GM12865 (cell line): ENCODE data around the gene RGS16.

ENCODE experiments used
- DNase-seq: peaks from one replicate; pipeline ENCODE4 v3.0.0; 2010; ENCODE audit warnings: low read depth
- H3K4me3 ChIP-seq: 2 replicates; pipeline ENCODE4 v1.5.1; 2011; ENCODE audit warnings: mild to moderate bottlenecking, low read depth, low read length, control low read depth
- CTCF ChIP-seq: IDR thresholded peaks from 2 replicates; pipeline ENCODE4 v1.5.1; 2011; ENCODE audit warnings: low read length, control low read depth, low read depth, inconsistent platforms; ENCODE audit not compliant: insufficient read depth; ENCODE audit errors: missing control alignments

The RGS16 gene

GRCh38 chr1:182611326-182611725 lies 7.1 kb upstream of the RGS16 start:
- TF ChIP-seq CTCF = no peak
- peak overlapping the region; percentile 34 for H3K4me3 ChIP-seq
- peak; percentile 80 for DNase-seq

- TF ChIP-seq CTCF = no peak
- peak overlapping the region; percentile 34 for H3K4me3 ChIP-seq
Observed at GRCh38 chr1:182610606-182611194, 6.5 kb upstream of the RGS16 start.

GRCh38 chr1:182608845-182609610 lies 4.8 kb upstream of the RGS16 start:
- TF ChIP-seq CTCF = no peak
- DNase-seq = peak; percentile 65

More at GRCh38 chr1:182610606-182611194, 6.5 kb upstream of the RGS16 start:
- no peak for DNase-seq

GRCh38 chr1:182608236-182608635 lies 4.0 kb upstream of the RGS16 start:
- TF ChIP-seq CTCF = no peak
- no peak for DNase-seq
- no peak overlapping the region for H3K4me3 ChIP-seq

More at GRCh38 chr1:182608845-182609610, 4.8 kb upstream of the RGS16 start:
- peak overlapping the region; percentile 34 for H3K4me3 ChIP-seq

- DNase-seq = no peak
- no peak overlapping the region for H3K4me3 ChIP-seq
- TF ChIP-seq CTCF = no peak
Observed at GRCh38 chr1:182607566-182607965, 3.4 kb upstream of the RGS16 start.

GRCh38 chr1:182603646-182604174 lies 479 bp downstream of the RGS16 start:
- peak overlapping the region; percentile 81 for H3K4me3 ChIP-seq
- DNase-seq = peak; percentile 48
- no peak for TF ChIP-seq CTCF
